ENCODE results near the gene EME1.
"Not testable (repeated sequence)": the region's sequence is repeated elsewhere in the genome, so short reads cannot be mapped to it uniquely, and the experiment has no call there.

EME1 gene

GRCh38 chr17:50396261-50397110 is 23.5 kb downstream of the EME1 start:
- no peak for FAIRE-seq

- no peak for FAIRE-seq
Measured at GRCh38 chr17:50397111-50397918, 24.3 kb downstream of the EME1 start, which contains the start of gene LRRC59. LRRC59 (minus strand) TSS chr17:50397523; CDS start chr17:50397317, 206 bp downstream.

- no peak for FAIRE-seq
Measured at GRCh38 chr17:50397919-50398285, 24.9 kb downstream of the EME1 start.

- FAIRE-seq, result not testable (repeated sequence)
Measured at GRCh38 chr17:50398672-50399071, 25.6 kb downstream of the EME1 start.

GRCh38 chr17:50399591-50399990 is 26.6 kb downstream of the EME1 start:
- FAIRE-seq, result not testable (repeated sequence)

GRCh38 chr17:50405351-50405750 is 32.3 kb downstream of the EME1 start:
- FAIRE-seq, result not testable (repeated sequence)

GRCh38 chr17:50406578-50406977 is 33.5 kb downstream of the EME1 start:
- FAIRE-seq, result no peak

- FAIRE-seq, result no peak
Measured at GRCh38 chr17:50407921-50408320, 34.9 kb downstream of the EME1 start.

GRCh38 chr17:50412188-50412732 is 39.2 kb downstream of the EME1 start:
- FAIRE-seq, result no peak

- FAIRE-seq, result no peak
Measured at GRCh38 chr17:50414808-50415207, 41.8 kb downstream of the EME1 start.

- not testable (repeated sequence) for FAIRE-seq
Measured at GRCh38 chr17:50419577-50419976, 46.5 kb downstream of the EME1 start.

GRCh38 chr17:50420419-50421112 is 47.5 kb downstream of the EME1 start:
- FAIRE-seq, result no peak

- peak; percentile 41 for FAIRE-seq
Measured at GRCh38 chr17:50421308-50422051, 48.5 kb downstream of the EME1 start.

GRCh38 chr17:50422738-50423137 is 49.7 kb downstream of the EME1 start:
- FAIRE-seq, result no peak

GRCh38 chr17:50423553-50424159 is 50.6 kb downstream of the EME1 start:
- FAIRE-seq, result no peak

GRCh38 chr17:50424246-50424995 is 51.4 kb downstream of the EME1 start:
- no peak for FAIRE-seq

GRCh38 chr17:50424996-50425681 is 52.1 kb downstream of the EME1 start:
- FAIRE-seq, result no peak

- no peak for FAIRE-seq
Measured at GRCh38 chr17:50425682-50426471, 52.8 kb downstream of the EME1 start, which contains the start of gene ACSF2. ACSF2 (plus strand) TSS chr17:50426218; CDS start chr17:50426262, 44 bp downstream.

GRCh38 chr17:50426472-50426782 is 53.4 kb downstream of the EME1 start:
- FAIRE-seq, result no peak
